M059J (cell line): ENCODE measurements around the gene SLC9A7. TPM values are rescaled to one million over a fixed set of nuclear protein-coding genes. Genes with fewer than 3 reads are reported as not detected.
"Not testable (repeated sequence)": the region's sequence is repeated elsewhere in the genome, so short reads cannot be mapped to it uniquely, and the experiment has no call there.

Experiments used
- DNase-seq: peaks from one replicate; pipeline ENCODE4 v3.0.0-alpha.2; 2012; ENCODE audit warnings: low read depth
- total RNA-seq: library from RNA; depleted of rRNA; stranded (reverse); fragments of >200 nt; shearing (Covaris generic); gene quantifications from 2 replicates; pipeline ENCODE4 v1.2.3, GENCODE V29; 2014; rRNA removed

Gene SLC9A7
- total RNA-seq, result 46.7 and 55.0 TPM in 2 replicates

DNA sequence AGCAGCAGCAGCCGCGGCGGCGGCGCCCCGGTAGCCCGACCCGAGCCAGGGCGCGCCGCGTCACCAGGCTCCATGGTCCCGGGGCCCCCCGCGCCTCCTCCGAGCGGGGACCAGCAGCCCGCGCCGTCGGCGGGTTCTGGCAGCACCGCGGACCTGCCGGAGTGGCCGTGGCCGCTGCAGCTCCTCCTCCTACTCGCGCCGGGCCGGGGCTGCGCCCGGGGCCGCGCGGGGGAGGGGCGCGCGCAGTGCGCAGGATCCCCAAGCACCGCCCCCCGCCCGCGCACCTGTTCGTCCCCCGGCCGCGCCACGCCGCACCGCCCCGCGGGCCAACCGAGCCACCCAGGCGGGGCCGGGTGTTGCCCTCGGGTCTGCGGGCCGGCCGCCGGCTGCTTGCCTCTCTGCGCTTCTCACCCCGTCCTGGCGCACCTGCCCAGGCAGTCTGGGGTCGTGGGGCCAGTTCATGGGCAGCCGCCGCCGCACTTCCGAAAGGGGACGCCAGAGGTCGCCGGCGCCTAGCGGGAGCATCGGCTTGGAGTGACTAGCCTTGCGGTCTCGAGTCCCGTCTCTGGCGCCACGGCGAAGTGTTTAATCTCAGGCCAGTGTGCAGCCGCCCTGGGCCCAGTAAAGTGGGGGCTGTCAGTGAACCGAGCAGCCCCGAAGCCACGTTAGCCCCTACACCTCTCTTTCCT, at the start of gene SLC9A7:
TSS of gene SLC9A7 (minus strand) at position 163 of the 689 bp plus-strand sequence. CDS start at position 74, 89 bp downstream.
- DNase-seq, result peak; percentile 84

DNA sequence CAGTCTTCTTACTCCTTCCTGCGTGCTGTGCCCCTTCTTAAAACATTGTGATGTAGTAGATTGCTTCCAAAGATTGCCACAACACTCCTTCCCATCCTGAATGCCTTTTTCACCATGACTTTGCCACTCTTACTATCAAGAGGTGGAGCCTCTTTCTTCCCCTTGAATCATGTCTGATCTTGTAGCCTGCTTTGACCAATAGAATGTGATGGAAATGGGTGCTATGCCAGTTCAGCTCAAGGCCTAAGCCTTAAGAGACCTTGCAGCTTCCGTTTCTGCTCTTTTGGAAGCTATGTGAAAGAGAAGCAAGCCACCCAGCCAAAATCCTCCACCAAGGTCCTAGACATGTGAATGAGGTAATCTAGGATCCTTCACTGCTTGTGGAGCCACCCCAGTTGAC, 46.4 kb upstream of the SLC9A7 start:
- no peak for DNase-seq

DNA sequence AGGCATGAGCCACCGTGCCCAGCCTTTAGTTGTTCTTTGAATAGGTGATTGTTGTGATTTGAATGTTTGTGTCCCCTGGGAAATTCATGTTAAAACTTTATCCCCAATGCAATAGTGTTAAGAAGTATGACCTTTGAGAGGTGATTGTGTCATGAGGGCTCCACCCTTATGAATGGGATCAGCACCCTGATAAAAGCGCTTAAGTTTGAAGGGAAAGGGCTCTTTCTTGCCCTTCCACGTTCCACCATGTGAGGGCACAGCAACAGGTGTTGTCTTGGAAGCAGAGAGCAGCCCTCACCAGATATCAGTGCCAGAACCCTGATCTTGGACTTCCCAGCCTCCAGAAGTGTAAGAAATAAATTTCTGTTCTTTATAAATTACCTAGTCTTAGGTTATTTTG, 44.2 kb upstream of the SLC9A7 start:
- peak; percentile 28 for DNase-seq

DNA sequence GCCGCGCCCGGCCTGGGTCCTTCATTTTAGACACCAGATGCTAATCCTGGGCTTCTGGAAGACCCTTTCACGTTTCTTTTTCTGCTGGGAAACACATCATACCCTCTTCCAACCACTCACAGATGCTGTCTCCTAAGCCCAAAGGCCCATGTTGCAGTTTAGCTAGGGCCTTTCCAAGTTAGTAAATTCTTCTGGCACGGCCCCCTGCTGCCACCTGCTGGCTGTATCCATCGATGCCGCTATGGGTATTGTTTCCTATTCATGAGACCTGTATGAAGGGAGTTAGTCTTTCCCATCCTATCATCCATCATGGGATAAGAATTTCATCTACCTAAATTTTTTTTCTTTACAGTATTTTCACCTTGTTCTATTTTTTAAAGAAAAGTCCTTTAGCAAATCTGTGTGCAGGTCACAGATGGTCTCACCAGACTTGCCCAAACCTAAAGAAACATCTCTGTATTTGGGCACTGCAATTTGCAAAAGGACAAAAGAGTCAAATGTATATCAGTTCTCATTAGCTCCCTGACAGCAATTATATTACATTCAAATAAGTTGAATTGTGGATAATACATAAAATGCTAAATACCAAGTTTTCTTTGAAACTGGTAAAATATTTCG, 37.8 kb upstream of the SLC9A7 start:
- DNase-seq, result peak; percentile 77

DNA sequence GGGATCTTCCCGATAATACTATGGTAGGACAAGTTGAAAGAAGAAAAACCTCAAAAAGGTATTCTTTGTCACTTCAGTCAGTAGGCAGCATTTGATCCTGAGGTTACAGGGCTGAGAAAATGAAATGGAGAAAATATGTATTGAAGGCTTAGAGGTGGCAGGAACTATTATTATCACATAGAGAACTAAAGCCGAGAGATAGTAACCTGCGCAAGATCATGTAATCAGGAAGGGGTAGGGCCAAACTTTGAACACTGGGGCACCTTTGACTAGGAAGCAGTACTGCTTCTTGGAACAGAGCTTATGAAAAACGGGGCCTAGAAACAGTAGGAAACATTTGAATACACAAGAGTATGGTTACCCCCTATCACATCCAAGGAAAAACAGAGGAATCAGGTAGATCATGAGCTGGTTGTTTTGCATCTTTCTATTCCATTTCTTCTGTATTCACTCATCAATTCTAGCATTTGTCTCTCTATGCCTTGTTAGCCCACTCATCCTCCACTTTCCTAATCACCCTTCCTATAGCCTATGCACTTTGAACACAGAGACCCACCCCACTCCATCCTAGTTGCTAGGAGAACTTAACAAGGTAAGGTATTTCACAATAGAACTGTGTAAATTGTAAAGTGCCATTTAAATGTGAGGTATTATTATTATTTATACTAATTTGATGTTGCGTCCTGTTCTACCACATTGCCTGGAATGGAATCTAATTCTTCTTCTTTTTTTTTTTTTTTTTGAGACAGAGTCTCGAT, 34.6 kb upstream of the SLC9A7 start:
- no peak for DNase-seq

DNA sequence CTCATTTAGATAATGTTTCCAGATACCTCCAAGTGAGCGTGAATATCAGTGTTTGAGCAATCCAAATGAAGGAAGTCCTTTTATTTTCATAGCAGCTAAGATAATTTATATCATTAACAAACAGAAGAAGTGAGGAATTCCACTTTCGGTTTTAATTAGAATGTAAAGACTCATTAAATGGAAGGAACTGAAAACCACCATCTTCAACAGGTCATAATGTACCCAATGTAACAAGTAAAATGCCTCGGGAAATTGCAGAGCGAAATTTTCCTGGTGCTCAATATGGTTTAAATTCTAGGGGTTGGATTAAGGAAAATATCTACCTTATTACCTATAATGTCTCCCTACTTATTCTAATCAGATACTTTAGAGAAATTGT, 33.9 kb upstream of the SLC9A7 start:
- no peak for DNase-seq

DNA sequence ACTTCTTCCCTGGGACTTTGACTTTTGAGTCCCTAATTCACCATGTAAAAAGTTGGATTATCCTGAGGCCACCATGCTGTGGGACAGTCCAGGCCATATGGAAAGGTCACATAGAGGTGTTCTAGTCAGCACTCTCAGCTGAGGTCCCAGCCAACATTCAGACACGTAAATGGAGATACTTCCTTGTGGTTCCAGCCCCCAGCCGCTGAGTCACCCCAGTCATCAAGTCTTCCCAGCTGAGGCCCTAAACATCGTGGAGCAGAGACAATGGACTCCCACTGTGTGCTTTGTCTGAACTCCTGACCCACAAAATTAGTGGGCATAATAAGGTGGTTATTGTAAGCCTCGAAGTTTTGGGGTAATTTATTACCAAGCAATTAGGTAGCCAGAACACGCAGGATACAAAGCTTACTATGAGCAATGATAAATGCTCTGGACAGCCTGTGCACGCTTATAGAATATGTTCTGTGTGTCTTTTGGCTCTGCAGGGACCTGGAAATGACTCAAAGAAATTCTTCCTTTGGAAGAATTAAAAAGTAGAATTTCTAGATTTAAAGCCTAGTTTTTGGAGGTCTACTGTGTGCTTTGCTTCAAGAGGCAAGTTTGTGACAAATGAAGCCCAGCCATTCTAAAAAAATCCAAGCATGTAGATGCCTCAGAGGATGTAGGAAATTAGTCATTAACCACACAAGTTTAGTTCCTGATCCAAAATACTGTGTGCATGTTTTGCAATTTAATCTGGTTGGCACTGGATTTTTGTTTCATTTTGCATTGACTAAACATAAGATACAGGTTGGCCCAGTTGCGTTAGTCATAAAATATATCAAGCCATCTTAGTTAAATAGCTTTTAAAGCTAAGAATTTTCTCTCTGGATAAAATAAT, 33.2 kb upstream of the SLC9A7 start:
- DNase-seq, result peak; percentile 97

DNA sequence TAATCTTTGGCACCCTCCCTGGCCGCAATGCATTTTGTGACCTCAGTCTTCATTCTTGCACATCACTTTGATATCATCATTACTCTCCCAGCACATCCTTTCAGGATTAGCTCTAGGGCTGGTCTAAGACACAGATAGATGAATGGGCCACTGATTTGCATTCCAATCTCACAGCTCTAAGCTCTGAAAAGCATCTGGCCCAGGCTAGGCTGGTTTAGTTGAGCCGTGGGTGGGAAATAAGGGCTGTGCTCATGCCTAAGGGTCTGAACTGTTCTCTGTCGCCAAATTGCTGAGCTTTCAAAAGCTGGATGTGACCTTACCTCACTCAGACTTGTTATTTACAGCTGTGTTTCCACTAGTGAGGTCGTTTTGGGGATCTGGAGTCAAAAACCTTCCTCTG, 30.0 kb upstream of the SLC9A7 start:
- DNase-seq, result peak; percentile 58

DNA sequence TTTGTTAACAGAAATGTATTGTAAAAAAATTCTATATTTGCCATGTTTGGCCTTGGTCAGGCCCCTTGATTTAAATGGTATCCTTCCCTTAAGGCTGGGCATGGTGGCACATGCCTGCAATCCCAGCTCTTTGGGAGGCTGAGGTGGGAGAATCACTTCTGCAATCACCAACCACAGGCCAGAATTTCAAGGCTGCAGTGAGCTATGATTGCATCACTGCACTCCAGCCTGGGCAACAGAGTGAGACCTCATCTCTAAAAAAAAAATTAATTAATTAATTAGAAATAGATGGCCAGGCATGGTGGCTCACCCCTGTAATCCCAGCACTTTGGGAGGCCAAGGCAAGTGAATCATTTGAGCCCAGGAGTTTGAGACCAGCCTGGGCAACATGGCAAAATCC, 25.5 kb upstream of the SLC9A7 start:
- not testable (repeated sequence) for DNase-seq

DNA sequence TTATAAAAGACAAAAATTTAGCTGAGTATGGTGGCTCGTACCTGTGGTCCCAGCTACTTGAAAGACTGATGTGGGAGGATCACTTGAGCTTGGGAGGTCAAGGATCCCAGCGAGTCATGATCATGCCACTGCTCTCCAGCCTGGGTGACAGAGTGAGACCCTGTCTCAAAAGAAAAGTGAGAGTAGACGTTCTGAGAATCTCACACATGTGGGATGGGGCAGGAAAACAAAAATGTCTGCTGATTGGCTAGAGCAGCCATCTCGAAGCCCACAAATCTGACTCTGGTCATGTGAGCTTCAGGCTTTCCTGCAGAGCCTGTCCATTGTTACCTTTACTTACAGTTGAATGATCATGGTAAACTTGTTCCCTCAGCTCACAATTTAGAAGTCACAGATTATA, 23.1 kb upstream of the SLC9A7 start:
- DNase-seq, result no peak

DNA sequence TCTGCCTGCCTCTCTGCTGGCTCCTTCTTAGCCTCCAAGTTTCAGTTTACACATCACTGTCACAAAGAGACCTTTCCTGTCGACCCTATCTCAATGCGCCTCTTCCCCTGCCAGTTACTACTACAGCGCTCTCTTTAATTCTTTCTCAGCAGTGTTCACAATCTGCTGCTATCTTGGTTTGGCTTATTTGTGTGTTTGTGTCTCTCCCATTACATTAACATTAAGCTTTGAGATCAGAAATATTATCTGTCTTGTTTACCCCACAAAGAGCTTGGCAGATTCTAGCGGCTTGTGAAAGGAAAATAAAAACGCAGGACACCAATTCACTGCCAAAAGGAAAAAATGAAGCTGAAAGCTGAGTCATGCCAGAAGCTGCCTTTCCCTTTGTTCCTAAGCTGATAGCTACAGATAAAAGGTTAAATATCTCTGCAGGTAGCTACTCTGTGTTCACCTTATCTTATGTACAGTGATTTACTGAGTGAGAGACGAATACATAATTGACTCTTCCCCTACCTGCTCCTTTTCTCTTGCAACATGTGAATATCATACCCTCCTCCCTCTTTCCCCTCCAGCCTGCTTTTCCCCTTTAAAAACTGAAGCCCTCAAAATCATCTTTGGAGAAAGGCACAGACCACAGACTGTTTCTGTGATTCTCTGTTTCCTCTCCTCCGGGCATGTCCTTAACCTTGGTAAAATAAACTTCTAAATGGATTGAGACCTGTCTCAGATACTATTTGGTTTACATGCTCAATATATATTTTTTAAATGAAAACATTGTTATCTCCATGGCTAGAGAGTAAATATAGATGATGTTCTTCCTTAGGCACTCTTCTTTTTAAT, 19.3 kb upstream of the SLC9A7 start:
- peak; percentile 78 for DNase-seq

DNA sequence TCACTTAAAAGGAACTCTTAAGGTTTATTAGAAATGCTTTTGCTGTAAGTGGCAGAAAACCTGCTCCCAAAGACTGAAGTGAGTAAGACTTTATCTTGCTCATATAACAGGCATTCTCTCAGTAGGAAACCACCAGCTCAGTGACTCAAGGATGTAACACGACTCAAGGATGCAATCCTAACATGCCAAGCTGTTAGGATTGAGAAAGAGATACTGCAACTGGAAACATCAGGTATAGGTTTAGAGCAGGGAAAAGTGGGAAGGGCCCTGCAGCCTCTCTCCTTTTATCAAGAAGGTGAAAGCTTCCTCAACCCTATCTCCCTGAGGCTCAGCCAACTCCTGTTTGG, 11.9 kb upstream of the SLC9A7 start:
- DNase-seq, result peak; percentile 92

DNA sequence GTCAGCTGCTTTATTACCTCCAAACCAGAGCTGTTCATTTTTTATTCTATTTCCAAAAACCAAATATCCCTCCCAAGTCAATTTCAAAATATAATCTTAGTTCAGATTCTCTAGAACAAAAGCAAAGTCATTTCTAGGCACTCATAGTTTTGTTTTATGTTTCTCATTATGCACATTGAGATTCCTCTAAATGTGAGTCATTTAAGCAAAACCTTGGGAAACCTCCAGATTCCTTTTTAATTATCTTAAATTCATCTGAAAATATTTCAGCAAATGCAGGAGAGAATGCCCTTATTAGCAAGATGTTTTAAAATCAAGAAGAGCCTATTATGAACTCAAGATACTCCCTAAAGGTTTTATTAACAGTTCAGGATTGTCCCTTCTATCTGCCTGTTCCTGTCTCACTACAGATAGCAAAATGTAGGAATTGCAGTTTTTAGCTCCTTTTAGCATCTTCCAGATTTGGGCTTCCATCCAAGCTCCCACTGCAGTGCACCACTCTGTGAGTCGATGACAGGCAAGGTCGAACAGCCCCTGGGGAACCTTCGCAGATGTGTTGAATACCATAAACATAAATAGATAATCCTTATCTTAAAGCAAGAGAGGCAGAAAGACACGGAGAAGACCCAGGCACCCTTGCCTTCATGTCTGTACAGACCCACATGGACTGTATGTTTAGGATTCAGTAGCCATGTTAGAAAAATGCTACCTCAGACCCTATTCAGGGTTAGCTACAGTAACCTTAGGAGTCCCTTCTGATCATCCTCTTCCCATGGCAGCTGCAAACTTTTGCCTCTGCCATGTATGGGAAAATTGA, 11.3 kb upstream of the SLC9A7 start:
- DNase-seq, result peak; percentile 66

DNA sequence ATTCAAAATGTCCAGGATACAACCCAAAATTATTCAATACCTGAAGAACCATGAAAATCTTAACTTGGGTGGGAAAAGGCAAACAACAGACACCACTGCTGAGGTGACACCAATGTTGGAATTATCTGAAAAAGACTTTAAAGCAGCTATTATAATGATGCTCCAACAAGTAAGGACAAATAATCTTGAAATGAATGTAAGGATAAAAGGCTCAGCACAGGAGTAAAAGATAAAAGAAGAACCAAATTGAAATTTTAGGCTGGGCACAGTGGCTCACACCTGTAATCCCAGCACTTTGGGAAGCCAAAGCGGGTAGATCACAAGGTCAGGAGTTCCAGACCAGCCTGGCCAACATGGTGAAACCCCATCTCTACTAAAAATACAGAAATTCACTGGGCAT, 4.0 kb upstream of the SLC9A7 start:
- DNase-seq, result no peak

DNA sequence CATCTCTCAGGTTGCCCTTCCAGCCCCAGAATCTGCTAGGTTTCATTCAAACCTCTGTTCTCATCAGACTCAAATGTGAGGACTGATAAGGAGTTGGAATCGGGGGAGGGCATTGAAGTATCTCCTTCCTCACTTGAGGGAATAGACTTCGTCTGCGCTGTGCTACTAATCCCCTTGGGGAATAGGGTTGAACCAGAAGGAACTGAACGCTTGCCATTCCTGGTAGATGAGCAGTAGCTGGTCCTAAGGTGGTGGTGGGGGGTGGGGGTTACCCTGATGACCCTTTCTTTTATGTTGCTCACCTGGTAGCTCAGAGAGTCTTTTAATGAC, 692 bp upstream of the SLC9A7 start:
- peak; percentile 71 for DNase-seq

DNA sequence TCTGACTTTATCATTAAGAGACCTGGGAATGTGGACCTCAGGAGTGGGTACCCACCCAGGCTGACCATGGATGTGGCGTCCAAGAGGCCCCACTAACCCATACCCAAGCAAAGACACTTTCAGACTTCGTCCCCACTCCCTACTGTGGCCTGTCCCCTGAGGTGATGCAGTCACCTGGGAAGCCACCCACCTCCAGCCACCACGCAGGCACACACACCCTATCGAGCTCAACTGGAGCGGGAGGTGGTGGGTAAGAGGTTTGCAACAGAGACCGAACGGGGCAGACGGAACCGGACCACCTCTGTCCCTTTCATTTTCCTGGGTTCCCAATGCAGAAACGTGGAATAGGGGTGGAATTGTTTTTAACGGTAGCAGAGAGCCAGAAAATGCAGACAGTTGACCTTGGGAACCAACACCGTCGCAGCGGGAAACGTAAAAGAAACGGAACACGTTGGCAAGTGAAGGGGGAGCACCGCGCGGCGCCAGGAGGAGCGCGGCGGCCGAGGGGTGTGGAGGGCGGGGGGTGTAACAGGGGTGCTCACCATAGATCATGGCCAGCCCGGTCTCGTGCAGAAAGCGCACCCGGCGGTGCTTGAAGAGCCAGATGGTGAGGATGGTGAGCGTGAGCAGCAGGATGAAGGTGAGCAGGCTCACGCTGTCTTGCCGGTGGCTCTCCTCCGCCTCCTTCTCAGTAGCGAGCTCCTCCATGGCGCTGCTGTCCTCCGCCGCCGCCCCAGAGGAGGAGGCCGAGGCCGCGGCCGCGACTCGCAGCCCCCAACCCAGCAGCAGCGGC, 559 bp downstream of the SLC9A7 start:
- DNase-seq, result peak; percentile 45

DNA sequence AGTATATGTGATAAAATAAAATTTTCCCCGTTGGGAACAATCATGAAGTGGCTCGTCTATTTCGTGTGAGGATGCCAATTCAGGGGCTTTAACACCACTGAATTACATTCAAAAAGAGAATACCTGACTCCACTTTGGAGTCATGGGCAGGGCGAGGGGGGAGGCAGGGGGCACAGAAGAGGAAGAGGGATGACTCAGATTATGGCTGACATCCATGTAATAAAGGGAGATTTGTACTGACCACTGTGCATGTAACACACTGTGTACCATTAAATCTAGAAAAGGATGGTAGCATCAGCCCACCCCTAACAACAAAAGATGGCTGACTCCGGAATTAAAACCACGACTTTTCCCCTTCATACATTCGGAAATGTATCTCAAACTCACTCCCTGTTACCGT, 1.3 kb downstream of the SLC9A7 start:
- peak; percentile 76 for DNase-seq

DNA sequence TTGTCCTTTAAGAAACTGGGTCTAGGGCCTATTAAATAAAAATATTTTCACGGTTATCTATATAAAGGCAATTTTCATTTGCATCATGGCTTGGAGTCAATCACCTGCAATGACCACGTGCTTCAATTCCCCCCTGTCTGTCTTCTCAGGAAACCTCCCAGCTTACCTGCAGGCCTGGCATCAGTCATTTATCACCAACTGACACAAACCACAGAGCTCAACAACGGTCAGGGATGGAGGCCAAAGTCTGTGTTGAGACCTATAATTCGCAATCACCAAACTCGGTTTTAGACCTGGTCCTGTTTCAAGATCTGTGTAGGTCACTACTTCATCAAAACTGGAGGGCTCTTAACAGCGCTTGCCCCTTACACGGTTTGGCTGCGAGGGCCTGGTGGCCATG, 1.9 kb downstream of the SLC9A7 start:
- no peak for DNase-seq

DNA sequence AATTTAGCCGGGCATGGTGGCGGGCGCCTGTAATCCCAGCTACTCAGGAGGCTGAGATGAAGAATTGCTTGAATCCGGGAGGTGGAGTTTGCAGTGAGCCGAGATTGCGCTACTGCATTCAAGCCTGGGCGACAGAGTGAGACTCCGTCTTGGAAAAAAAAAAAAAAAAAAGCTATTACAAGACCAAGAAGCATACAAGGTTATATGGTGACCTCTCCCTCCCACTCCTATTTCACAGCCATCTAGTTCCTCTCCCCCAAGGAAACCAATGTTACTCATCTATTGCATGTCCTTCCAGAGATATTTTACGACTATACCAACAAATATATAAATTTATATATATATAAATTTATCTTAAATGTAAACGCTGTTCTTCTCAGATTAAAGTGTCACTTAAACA, 3.2 kb downstream of the SLC9A7 start:
- no peak for DNase-seq
